ENCODE data around the gene MUC6.

Gene MUC6

DNA sequence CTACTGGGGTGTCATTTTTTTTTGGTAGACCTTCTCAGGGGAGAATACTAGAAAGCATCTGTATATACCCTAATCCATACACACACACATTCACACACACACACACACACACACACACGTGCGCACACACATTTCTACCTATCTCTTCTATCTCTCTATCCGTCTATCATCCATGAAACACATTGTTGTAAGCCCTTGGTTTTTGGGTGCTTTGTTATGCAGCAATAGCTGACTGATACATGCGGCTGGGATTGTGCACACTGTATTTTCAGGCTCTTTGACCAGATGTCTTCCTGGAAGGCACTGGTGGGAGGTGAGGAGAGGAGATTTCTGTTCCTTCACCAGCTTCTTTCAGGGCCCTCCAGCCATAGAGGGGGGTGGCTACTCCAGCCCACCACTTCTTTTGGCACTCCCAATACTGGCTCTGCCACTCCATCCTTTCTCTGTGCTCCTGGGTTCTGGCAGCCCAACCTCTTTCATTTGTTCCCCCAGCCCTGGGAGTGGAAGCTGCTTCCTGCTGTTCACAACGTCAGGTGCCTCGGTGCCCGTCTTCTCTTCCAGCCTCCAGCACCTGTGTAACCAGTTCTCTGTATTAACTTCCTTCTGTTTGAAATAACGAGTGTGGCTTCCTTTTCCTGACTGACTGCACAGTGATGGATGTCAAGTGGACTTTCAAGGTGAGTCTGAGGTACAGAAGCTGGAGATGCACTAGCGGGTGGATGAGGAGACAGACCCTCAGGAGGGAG is 25.7 kb upstream of the MUC6 start:
- Histone ChIP-seq H3K9me3 (ENCODE audit: control insufficient read depth, insufficient read depth, low read depth, low read length) (no peaks in the 10 kb centered on the region), H3K4me3 (ENCODE audit: low read depth, low read length) (no peak overlapping the region), H3K4me1 (ENCODE audit: control insufficient read depth, insufficient read depth, low read length) (no peaks in the 10 kb centered on the region), H3K27ac (ENCODE audit: extremely low read depth, low read depth, low read length) (no peak overlapping the region), H3K36me3 (ENCODE audit: control insufficient read depth in 2 of 2, insufficient read depth in 1 of 2, low read length in 2 of 2) (no peaks in the 10 kb centered on the region)
- TF ChIP-seq ZNF561 (tag by site-specific recombination; IDR thresholded peaks at IDR 0.05; ENCODE audit: borderline replicate concordance) (no peak), SETDB1 (IDR thresholded peaks at IDR 0.05; ENCODE audit: insufficient read length, low read length) (peak; percentile 14), BCL11B (tag by site-specific recombination; IDR thresholded peaks at IDR 0.05; ENCODE audit: low read depth) (no peak), ZNF121 (tag by site-specific recombination; IDR thresholded peaks at IDR 0.05) (no peak), MEIS1 (CRISPR knock-in tag; IDR thresholded peaks at IDR 0.05; ENCODE audit: borderline replicate concordance) (no peak), ZNF146 (tag by site-specific recombination; IDR thresholded peaks at IDR 0.05) (no peak), RBAK (tag by site-specific recombination; IDR thresholded peaks at IDR 0.05) (peak; percentile 94), ZNF701 (tag by site-specific recombination; IDR thresholded peaks at IDR 0.05) (no peak), ZNF335 (tag by site-specific recombination; conservative IDR thresholded peaks at IDR 0.05) (no peak), OSR2 (tag by site-specific recombination; IDR thresholded peaks at IDR 0.05) (no peak), ZNF596 (tag by site-specific recombination; IDR thresholded peaks at IDR 0.05) (no peak), KLF1 (tag by site-specific recombination; IDR thresholded peaks at IDR 0.05) (no peak), ZNF10 (tag by site-specific recombination; IDR thresholded peaks at IDR 0.05) (no peak), ZNF76 (tag by site-specific recombination; IDR thresholded peaks at IDR 0.05; ENCODE audit: borderline replicate concordance, low read depth) (no peak)
- ChIA-PET POLR2A (no interaction called here), CTCF (interaction anchor here (1.3 kb wide), 1 partner anchor 10 kb away, joined by 4 read pairs; no protein-coding TSS in a partner anchor)

DNA sequence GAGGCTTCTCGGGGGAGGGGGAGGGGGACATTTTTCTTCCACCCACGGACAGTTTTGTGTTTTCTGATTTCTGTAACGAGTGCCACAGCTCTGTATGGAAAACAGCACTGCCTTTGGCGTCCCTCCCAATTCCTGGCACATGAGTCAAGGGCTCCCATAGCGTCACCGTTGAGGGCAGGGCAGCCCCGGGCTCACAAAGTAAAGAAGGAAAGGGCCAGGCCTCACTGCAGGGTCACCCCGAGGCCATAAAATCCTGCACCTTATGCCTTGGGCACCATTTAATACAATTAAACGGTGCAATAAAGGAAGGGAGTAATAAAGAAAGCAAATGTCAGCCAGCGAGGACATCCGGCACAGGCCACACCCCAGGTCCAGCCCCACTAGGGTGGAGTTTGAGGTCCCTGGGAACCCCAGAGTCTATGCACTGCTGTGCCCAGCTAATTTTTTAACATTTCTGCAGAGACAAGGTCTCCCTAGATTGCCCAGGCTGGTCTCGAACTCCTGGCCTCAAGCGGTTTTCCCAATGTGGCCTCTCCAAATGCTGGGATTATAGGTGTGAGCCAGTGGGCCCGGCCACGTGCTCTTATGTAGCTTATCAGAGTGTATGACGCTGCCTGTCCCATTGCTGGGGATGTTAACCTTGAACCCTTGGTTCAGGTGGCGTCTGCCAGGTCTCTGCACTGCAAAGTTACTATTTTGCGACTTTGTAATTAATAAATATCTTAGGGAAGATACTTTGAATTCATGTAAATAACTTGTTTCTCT is 24.5 kb upstream of the MUC6 start:
- TF ChIP-seq, protein P1, sequence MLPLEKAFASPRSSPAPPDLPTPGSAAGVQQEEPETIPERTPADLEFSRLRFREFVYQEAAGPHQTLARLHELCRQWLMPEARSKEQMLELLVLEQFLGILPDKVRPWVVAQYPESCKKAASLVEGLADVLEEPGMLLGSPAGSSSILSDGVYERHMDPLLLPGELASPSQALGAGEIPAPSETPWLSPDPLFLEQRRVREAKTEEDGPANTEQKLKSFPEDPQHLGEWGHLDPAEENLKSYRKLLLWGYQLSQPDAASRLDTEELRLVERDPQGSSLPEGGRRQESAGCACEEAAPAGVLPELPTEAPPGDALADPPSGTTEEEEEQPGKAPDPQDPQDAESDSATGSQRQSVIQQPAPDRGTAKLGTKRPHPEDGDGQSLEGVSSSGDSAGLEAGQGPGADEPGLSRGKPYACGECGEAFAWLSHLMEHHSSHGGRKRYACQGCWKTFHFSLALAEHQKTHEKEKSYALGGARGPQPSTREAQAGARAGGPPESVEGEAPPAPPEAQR (tag by site-specific recombination; IDR thresholded peaks at IDR 0.05): no peak
- TF ChIP-seq ZNF169 (tag by site-specific recombination; IDR thresholded peaks at IDR 0.05) (no peak), ZFP69B (tag by site-specific recombination; IDR thresholded peaks at IDR 0.05) (no peak), ZNF211 (tag by site-specific recombination; IDR thresholded peaks at IDR 0.05; ENCODE audit: low read depth) (no peak), ZNF274 (IDR thresholded peaks at IDR 0.05; ENCODE audit: low read length) (no peak), ZNF274 (tag by site-specific recombination; IDR thresholded peaks at IDR 0.05; ENCODE audit: borderline replicate concordance) (no peak), EGR2 (tag by site-specific recombination; IDR thresholded peaks at IDR 0.05; ENCODE audit: low read depth) (no peak), ZNF341 (tag by site-specific recombination; IDR thresholded peaks at IDR 0.05; ENCODE audit: low read depth) (no peak), TCF7L2 (IDR thresholded peaks at IDR 0.05; ENCODE audit: borderline replicate concordance, low read depth, low read length) (no peak), ZNF24 (tag by site-specific recombination; IDR thresholded peaks at IDR 0.05) (no peak)
- TF ChIP-seq, protein P2, sequence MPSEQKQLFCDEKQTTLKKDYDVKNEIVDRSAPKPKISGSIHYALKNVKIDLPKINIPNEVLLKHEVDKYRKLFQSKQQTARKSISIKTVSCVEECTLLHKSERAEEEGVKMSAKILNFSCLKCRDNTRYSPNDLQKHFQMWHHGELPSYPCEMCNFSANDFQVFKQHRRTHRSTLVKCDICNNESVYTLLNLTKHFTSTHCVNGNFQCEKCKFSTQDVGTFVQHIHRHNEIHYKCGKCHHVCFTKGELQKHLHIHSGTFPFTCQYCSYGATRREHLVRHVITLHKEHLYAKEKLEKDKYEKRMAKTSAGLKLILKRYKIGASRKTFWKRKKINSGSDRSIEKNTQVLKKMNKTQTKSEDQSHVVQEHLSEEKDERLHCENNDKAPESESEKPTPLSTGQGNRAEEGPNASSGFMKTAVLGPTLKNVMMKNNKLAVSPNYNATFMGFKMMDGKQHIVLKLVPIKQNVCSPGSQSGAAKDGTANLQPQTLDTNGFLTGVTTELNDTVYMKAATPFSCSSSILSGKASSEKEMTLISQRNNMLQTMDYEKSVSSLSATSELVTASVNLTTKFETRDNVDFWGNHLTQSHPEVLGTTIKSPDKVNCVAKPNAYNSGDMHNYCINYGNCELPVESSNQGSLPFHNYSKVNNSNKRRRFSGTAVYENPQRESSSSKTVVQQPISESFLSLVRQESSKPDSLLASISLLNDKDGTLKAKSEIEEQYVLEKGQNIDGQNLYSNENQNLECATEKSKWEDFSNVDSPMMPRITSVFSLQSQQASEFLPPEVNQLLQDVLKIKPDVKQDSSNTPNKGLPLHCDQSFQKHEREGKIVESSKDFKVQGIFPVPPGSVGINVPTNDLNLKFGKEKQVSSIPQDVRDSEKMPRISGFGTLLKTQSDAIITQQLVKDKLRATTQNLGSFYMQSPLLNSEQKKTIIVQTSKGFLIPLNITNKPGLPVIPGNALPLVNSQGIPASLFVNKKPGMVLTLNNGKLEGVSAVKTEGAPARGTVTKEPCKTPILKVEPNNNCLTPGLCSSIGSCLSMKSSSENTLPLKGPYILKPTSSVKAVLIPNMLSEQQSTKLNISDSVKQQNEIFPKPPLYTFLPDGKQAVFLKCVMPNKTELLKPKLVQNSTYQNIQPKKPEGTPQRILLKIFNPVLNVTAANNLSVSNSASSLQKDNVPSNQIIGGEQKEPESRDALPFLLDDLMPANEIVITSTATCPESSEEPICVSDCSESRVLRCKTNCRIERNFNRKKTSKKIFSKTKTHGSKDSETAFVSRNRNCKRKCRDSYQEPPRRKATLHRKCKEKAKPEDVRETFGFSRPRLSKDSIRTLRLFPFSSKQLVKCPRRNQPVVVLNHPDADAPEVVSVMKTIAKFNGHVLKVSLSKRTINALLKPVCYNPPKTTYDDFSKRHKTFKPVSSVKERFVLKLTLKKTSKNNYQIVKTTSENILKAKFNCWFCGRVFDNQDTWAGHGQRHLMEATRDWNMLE (tag by site-specific recombination; conservative IDR thresholded peaks at IDR 0.05; ENCODE audit: low read depth): no peak
- Histone ChIP-seq H3K9me3 (ENCODE audit: control insufficient read depth, insufficient read depth, low read depth, low read length) (no peaks in the 10 kb centered on the region), H3K36me3 (ENCODE audit: control insufficient read depth in 2 of 2, insufficient read depth in 1 of 2, low read length in 2 of 2) (no peaks in the 10 kb centered on the region), H3K4me1 (ENCODE audit: control insufficient read depth, insufficient read depth, low read length) (no peaks in the 10 kb centered on the region), H3K4me3 (ENCODE audit: low read depth, low read length) (no peak overlapping the region), H3K27ac (ENCODE audit: extremely low read depth, low read depth, low read length) (no peak overlapping the region)
- CTCF ChIA-PET: interaction anchor here (0.5 to 1.3 kb wide), 2 partner anchors 9 to 330 kb away, joined by 3 to 4 read pairs; no protein-coding TSS in a partner anchor
- POLR2A ChIA-PET: no interaction called here
